HG02623 (cell line): ENCODE data around the gene JAZF1.
"Not testable (repeated sequence)": the region's sequence is repeated elsewhere in the genome, so short reads cannot be mapped to it uniquely, and the experiment has no call there.

Experiments used
- ATAC-seq: cut with Tn5 transposase; IDR thresholded peaks from one replicate; pipeline ENCODE4 v1.9.1; 2021; ENCODE audit warnings: moderate library complexity; ENCODE audit not compliant: unreplicated experiment

Gene JAZF1

DNA sequence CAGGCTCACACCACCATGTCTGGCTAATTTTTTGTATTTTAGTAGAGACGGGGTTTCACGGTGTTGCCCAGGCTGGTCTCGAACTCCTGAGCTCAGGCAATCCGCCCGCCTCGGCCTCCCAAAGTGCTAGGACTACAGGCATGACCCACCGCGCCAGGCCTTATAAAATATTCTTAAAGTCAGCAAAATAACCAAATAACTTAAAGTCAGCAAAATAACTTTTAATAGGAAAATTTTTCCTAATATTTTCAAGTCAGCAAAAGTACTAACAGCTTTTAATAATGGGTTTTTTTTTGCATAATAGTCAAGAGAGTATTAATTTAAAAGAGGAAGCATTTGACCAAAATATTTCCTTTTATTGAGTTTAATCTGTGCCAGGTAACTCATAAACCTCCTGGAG, 258.2 kb downstream of the JAZF1 start:
- ATAC-seq = not testable (repeated sequence)

DNA sequence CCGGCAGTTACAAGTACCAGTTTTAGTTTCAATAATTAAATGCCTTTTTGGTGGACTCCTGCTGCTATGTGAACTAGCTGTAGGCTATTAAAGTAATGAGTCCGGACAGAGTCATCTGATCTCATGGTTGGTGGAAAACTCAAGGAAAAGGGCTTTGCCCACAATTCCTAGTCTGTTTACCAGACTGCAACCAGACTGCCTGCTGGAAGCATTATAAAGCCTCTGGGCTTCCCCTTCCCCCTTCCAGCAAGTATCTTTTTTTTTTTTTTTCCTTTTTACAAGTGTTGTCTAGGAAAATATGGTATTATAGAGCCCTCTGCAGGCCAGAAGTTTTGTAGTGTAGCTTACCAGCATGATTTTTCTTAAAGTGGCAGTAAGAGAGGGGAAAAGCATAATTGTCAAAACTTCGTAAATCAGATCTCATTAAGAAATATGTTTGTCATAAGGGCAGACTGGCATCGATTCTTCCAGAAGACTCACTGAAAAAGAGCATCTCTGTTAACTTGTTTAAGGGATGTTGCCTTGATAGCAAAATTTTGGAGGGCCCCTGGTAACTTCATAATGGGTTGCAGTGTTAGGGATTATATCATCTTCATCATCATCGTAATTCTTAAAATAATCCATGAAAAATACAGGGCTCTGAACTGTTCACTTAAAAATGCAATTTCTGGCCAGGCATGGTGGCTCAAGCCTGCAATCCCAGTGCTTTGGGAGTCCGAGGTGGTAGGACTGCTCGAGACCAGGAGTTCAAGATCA, 259.3 kb downstream of the JAZF1 start:
- ATAC-seq = no peak

DNA sequence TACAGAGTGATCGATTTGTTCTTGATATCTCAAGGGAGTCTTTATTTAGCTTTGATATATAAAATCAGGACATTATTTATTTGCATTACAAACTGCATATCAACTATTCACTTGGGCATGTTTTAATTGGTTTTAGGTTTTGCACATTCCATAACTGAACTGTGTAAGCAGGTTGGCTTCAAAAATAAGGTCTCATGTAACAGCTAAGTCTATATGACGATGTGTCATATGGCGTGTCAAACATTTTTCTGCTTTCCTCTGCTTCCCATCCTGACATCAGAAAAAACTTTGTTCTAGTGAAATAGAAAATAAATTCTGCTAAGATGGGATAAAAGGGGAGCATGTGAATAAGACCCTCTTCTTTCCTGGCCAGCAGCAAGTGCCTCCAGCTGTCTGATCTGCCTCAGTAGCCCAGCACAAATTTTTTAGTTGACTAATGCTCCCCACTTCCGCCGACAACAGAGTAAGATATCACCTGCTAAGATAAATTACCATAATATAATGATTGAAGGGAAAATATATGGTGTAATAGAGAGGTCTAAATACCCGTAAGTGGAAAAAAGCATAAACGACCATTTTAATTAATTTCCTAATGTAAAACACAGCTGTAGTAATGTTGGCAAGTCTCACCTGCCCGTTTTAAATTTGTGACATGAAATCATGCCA, 260.2 kb downstream of the JAZF1 start:
- no peak for ATAC-seq

DNA sequence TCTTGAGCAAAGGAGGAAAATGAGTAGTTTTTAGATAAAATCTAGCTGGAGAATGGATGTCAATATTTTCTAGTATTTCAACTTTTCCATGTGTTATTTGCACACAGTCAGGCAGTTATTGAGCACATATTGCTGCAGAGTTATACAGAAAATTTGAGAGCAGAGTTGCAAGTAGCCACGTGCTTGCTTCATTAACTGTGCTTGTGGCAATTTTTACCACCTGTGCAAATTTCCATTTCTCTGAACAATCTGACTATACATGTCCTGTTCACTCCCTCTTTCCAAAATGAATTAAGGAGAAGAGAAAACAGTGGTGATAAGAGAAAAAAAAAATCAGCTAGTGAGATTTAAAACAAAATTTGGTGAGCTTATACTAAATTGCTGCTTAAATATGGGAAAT, 262.1 kb downstream of the JAZF1 start:
- no peak for ATAC-seq

DNA sequence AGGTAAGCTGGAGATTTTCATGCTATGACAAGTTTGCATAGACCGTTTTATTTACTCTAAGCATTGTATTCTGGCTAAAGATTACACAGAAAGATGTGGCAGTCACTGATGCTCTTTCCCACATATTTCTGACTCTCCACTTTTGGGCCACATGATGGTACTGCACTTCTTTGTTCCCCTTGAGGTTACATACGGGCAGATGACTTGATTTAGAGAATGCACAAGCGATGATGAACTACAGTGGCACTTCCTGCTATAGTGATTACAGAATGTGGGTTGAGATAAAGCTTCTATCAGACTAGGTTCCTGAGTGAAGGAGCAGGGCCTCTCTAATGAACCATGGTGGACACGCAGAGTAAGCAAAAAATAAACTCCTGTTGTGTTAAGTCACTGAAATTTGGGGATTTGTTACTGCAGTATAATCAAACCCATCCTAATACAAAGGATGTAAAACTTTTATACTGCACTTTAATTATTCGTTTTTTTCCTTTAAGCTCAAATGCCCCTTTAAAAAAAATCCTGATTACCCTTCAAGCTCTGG, 262.8 kb downstream of the JAZF1 start:
- no peak for ATAC-seq

DNA sequence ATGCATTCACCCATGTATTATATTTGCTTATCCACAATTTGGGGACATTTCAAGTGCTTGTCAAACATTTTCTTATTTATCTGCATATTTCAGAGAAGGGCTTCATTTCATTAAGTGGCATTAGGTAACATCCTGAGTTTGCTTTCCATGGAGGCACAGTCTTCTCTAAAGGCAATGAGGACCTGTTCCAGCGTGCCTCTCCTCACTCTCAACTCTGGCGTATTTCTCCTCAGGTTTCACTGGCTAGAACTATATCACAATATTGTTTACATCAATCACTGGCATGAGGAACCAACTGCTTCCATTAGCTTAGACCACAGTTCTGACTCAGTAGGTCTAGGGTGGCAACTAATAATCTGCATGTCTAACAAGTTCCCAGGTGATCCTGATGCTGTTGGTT, 263.5 kb downstream of the JAZF1 start:
- ATAC-seq = no peak

DNA sequence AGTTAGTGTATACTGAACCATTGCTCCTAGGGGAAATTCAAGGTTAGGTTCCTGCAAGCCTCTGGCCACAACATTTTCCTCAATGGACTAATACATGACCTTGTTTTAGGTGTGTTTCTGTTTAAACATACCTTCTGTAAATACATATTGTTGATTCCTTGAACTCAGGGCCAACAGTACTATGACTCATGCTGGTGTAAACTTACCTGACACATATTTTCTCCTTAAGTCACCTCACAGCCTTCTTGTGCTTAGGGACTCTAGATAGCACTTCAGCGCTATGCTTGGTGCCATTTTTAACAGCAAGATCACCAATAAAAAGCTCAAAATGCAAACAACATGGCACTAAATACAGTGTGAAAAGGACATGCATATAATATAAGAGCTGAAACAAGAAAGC, 264.2 kb downstream of the JAZF1 start:
- ATAC-seq = no peak

DNA sequence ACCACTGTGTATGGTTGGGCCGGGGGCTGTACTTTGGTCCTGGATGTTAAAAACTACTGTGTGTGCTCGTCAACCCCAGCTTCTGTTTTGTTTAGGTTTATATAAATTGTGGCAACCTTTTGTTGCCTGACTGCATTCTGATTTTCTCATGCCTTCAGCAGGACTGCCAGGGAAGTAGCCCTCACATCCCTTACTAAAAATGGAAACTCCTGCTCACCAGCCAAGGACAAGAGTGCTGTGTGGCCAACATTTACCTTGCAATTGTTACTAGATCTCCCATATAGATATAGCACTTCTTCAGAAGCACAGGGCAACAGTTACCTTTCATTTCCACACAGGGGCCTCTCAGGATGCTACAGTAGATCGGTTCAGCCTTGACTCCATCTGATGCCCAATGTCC, 266.2 kb downstream of the JAZF1 start:
- ATAC-seq = no peak

DNA sequence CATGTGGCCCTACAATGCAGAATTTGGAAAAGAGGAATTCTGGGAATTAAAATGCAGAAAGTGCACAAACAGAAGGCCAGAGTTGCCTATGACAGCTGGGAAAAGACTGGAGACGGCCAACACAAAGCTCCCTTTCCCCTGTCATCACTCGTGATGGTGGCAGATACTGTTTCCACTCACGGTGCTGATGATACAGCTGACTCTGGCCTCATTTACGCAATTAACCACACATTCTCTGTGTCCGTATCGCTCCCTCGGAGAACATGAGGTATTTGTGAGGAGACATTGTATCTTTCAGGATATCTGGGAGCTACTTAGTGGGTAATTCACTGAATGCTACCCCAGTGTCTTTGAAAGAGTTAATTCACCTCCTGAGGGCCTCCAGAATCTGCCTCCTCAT, 267.8 kb downstream of the JAZF1 start:
- no peak for ATAC-seq

DNA sequence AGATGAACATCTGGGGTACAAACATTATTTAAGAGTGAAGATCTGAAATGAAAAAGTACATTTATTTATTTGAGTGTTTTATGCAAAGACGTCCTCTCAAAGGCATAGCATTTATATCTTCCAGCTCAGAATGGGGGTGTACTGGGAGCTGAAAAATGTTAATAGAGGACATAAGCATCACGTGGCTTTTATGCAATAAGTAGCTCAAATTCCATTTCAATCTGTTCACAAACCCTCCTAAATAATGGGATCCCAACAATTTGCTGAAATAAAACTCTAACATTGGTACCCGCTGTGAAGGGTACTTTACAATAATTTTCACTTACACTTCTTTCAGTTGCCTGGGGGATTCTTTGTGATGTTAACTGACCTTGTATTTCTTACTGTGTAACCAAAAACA, 268.7 kb downstream of the JAZF1 start:
- ATAC-seq = no peak

DNA sequence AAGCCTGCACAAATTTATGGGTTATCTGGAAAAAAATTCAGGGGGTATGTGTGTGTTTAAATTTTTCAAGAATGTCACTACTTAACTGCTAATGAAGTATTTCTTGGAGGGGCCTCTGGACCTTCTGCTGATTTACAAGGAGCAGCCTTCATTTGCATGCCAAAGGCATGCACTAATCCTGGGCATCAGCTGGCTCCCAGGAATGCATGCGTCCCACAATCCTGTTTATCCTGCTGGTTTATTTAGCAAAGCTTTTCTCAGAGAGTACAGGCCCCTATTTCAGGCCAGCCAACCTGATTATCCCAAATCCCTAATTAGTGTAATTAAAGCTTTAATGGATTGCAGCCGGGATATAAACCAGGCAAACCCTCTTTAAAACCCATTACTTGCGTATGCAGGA, 270.3 kb downstream of the JAZF1 start:
- no peak for ATAC-seq

DNA sequence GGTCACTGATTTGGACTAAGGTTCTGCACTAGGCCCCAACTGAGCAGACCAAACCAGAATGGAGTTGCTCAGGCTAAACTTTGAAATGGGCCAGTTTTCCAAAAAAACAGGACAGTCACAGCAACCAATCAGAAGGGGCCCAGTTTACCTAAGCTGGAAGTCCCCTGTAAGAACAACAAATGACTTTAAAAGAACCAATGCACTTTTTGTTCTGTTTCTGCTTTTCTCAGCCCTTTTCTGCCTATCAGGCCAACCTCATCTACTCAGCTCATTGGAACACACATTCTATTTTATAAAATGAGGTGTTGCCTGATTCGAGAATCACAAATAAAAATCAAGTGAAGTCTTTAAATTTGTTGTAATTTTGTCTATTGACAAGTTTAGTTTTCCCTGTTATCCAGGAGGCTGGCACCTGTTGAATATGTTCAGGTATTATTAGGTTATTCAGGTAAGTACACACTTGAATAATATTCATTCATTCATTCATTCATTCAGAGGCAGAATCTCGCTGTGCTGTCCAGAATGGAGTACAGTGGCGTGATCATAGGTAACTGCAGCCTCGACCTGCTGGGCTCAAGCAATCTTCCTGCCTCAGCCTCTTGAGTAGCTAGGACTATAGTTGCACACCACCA, 271.9 kb downstream of the JAZF1 start:
- no peak for ATAC-seq

DNA sequence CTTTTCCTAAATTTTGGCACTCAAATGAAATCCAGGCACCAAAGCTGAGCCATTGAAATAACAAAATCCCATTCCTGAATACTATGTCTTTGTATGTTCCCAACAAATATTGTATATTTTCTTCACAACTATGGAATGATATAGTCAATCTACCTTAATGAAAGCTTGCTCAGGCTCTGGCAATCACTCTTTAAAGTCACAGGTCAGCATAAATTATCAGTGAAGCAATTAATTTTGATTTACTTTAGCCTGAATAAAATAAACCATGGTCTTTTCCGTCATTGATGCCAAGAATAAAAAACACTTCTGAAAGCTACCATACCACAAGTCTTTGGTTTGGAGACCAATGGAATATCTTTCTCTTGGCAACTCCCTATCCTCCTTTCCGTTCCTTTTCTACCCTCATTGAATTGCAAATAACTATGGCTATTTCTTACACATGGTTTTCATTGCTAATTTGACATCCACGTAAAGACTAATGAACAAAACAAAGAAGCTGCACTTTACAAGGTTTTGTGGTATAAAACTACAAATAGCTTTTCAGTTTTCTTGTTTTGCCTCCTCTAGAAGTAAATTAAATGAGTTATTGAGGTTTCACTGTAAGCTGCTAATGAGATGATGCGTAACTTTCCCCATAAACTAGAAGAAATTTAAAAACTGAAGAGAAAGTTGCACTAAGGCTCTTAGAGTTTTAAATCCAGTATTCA, 274.1 kb downstream of the JAZF1 start:
- ATAC-seq = no peak

DNA sequence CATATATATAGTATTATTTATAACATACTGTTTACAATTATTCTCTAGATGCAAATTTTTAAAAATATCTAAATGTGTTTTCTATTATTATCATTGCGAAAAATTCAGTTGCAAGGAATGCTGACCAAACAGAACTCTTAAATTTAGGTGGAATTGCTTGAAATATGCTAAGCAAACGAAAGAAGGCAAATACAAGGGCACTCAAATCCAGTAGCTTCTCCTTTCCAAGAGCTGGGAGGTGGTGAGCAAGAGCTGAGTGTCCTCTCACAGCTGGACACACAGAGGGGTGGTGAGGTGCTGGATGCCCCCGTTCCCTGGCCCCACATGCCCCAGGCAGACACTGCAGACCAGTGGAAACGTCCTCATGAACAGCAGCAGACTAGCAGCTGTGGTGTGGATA, 274.6 kb downstream of the JAZF1 start:
- no peak for ATAC-seq

DNA sequence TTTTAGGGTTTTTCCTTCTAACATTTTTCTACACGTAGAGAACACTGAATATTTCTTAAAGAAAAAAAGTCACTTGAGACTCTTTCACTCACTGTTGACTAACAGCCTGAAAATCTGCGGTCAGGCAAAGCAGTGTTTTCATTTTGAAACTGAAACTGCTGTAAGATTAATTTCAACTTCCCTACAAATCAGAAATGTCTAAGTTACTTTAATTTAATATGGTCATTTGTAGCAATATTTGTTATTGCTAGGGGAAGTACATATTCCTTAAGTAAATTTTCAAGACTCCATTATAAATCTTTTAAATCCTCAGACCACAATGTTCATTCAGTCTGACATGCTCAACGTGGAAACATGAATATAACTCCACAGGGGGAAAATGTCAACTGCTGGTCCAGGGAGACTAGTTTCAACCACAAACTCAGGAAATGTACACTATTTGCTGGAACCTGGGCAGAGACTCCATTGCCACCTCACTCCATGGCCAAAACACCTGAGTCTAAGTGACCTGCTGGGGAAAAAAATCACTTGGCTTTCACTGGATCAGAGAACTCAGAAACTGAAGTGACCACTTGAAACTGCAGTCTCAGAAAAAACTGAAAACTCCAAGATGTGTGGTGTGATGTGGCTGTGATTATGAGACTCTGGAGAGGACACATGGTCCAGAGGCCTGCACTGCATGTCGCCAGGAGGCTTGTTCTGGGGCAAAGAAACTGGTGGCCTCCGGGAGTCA, 279.4 kb downstream of the JAZF1 start:
- peak; percentile 79 for ATAC-seq

DNA sequence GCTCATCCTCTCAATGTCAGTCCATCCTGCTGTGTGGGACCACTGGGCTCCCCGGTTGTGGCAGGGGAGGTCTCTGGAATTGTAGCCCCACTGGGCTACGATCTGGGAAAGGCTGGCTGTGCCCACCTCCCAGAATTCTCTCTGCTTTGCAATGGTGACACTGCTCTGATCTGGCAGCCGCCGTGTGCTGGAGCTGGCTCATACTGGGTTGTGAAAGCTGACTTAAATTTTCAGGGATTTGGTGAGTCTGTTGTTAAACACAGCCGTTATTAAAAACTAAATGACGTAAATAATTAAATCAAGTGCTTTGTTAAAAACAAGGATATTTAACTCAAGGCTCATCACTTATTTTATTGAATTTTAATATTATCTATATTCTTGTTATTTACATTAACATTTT, 280.6 kb downstream of the JAZF1 start:
- no peak for ATAC-seq

DNA sequence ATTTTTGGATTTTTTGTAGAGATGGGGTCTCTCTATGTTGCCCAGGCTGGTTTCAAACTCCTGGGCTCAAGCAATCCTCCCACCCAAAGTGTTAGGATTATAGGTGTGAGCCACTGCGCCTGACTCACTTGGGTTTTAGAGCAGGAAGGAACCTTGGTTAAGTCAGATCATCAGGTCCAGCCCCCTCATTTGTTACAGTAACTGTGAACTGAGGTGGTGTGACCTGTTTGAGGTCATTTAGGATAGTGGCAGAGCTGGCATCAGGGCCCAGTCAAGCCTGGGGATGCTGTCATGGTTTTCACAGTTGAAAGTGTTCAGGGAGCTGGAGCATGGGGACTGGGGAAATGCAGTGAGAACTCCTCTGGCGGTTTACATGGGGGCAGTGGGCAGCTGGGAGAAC, 281.0 kb downstream of the JAZF1 start:
- ATAC-seq = no peak

DNA sequence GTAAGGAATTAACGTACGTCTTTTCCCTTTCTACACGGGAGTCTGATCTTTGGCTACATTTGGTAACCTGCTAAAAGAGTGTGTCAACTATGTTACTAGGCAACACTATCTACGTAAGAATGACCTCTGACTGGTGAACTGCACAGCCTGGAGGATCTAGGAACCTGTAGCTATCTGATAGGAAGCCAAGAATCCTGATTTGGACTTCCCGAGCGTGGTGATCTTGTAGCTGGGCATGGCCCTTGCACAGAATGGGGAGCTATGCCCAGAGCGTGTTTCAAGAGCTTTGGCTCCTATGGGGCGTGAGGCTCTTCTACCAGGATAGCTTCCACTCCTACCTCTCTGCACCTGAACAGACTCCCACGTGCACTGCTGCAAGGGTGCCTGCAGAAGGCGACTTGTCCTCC, 283.2 kb downstream of the JAZF1 start:
- no peak for ATAC-seq

DNA sequence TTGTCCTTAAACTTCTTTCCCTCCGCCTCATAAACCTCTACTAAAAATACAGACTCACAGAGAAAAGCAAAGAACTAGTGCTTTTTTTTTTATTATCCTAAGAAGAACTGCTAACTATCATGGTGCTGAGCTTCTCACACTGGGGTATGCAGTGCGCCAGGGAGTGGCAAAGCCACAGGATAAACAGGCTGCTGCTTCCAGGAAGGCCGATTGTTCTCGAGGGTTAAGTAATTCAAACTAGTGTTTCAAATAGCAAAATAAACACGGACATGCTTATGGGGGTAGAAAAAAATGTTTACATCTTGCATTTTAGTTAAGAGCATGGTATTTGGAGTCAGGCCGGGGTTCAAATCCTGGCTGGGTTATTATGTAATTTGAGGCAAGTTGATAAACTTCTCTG, 283.6 kb downstream of the JAZF1 start:
- ATAC-seq = no peak

DNA sequence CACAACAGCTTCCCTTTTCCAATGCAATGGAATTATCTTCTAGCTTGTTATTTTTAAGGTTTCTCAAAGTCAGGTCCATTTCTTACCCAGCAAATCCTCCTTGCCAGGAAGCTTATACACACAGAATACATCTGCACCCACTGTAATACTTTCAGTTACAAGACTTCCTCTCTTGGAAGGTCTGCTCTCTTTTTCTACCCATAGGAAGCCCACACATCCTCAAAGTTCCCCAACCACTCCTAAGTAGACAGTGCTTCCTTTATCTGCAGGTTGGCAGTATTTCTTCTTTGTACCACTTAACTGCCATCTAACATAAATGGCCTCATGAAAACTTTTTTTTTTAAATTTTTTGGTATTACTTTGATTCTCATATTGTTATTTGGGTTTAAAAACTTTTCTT, 285.0 kb downstream of the JAZF1 start:
- no peak for ATAC-seq
